Loucy (cell line): ENCODE results near the gene DMRTB1.

ENCODE experiments used
- CTCF ChIP-seq: fragments of 200-600 bp; sonication (generic); conservative IDR thresholded peaks from 2 replicates; pipeline ENCODE4 v1.5.1; 2014; ENCODE audit warnings: mild to moderate bottlenecking, antibody characterized with exemption, low read length
- EZH2phosphoT487 ChIP-seq: fragments of 200-600 bp; IDR thresholded peaks from 2 replicates; pipeline ENCODE4 v1.6.1; 2018; ENCODE audit warnings: antibody characterized with exemption, mild to moderate bottlenecking, moderate library complexity, borderline replicate concordance

- TF ChIP-seq CTCF (no peak), EZH2phosphoT487 (no peak)
Observed at GRCh38 chr1:53438427-53439336, 20.5 kb upstream of the DMRTB1 start.
